Stimulated activated naive CD8-positive, alpha-beta T cell treated with anti-CD3 and anti-CD28 coated beads, Interleukin-15, Interleukin-2, amounts not matched to agents 100 U/mL and 50 U/mL, for 24 hours (primary cell): ENCODE data around the gene KCNJ14.
"Not testable (repeated sequence)": the region's sequence is repeated elsewhere in the genome, so short reads cannot be mapped to it uniquely, and the experiment has no call there.

Experiments
- ATAC-seq: fragments of 150-1000 bp; cut with Tn5 transposase; one replicate; pipeline ENCODE4 v1.10.0; 2021
- DNase-seq: peaks from one replicate; pipeline ENCODE4 v3.0.0; 2021

The KCNJ14 gene

DNA sequence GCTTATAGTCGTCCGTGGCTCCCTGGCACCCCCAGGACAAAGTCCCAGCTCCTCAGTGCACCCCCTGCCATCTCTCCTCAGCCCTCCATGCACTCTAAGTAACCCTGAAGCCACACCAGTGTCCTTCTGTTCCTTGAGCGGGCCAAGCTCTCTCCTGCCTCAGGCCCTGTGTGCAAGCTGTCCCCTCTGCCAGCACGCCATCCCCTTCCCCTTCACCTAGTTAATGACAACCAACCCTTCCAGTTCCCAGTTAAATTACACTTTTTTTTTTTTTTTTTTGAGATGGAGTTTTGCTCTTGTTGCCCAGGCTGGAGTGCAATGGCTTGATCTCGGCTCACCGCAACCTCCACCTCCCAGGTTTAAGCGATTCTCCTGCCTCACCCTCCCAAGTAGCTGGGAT lies 33.1 kb downstream of the KCNJ14 start:
- ATAC-seq, DNase-seq: not testable (repeated sequence)

DNA sequence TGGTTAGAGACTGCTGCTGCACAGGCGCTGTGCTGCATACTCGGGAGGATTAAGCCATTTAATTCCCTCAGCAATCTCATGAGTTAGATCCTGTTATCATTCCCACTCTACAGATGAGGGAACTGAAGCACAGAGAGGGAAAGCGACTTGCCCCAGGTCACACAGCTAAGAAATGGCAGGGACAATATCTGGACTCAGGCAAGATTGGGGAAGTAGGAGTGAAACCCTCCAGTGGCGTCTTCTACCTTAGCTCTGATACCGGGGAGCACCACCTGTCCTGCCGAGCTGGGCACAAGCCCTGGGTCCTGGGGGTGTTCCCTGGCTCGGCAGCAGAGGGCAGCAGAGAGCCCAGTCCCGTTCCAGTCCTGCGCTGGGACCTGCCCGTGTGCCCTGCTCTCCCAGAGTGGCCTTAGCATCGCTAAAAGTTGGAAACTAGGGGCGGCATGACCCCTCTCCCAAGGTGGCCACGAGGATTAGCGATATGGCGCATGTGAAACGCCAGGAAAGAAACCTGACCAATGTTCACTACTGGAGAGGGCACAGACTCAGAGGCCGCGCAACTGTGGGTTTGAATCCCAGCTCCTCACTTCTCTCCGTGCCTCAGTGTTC lies 34.3 kb downstream of the KCNJ14 start:
- DNase-seq (peak; percentile 91), ATAC-seq (peak; percentile 56)

DNA sequence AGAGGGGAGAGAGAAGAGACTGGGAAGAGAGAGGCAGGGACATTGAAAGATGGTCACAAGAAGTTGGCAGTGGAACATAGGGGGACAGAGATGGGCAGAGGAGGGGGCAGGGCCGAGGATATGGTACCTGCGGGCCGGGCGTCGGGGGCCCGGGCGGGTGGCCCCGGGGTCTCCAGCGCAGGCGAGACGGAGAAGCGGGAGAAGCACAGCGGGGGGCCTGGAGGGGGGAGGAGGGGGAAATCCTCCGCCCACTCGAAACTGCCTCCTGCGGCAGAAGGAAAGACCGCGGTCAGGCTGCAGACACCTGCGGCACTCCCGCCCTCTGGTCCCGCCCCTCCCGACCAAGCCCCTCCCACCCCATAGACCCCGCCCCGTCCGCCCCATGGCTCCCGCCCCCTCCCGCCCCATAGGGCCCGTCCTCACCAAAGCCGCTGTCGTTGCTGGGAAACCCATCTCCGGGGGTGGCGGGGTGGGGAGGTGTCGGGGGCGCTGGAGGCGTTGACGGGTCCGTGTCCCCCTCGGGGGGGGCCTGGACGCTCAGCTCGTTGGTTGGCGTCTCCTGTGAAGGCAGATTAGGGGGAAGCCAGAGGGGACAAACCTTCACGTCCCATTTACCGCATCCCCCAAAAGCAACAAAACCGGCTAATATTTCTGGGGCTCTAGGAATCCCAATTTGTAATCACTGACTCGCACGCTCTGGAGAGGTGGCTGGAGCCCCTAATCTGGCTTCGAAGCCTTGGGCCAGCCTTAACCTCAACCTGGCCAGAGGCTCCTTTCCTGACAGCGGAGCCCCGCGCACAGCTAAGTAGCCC lies 35.8 kb downstream of the KCNJ14 start:
- DNase-seq = peak; percentile 67
- ATAC-seq = no peak

DNA sequence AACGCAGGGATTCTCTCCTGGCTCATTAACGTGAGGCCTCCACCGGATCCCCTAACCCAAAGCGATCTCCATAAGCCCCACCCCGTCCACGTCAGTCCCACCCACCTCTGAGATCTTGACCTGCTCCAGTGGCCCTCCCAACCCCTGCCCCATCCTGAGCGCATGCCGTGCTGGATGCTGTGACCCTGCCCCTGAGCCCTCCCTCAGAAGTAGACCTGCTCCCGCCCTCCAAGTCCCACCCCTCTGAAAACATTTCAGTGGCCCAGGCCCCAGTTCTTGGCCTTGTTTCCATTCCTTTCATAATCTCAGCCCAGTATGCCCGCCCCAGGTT lies 36.4 kb downstream of the KCNJ14 start:
- no peak for ATAC-seq
- DNase-seq = no peak

DNA sequence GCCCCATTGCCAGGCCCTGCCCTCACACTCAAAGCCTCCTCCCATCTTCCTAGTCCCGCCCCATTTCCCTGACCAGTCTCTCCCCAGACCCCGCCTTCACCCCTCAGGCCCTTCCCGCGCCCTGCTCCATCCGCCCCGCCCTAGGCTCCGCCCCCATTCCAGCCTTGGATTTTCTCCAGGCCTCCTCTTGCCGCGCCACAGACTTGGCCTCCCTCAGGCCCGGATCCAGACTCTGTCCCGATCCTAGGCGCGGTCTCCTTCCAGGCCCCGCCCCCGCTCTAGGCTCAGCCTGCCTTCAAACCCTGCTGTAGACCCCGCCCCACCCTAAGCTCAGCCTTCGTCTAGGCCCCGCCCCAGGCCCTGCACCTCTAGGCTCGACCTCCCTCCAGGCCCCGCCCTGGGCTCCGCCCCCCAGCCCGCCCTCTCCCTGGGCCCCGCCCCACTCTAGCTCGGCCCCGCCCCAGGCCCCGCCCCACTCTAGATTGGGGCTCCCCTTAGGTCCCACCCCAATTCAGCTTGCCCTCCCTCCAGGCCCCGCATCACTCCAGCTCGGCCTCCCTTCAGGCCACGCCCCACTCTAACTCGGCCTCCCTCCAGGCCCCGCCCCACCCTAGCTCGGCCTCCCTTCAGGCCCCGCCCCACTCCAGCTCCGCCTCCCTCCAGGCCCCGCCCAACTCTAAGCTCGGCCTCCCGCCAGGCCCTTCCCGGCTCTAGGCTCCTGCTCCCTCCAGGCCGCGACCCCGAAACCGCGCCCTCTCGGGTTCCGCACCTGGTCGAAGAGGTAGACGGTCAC lies 37.7 kb downstream of the KCNJ14 start:
- ATAC-seq = peak; percentile 78
- DNase-seq = peak; percentile 88

DNA sequence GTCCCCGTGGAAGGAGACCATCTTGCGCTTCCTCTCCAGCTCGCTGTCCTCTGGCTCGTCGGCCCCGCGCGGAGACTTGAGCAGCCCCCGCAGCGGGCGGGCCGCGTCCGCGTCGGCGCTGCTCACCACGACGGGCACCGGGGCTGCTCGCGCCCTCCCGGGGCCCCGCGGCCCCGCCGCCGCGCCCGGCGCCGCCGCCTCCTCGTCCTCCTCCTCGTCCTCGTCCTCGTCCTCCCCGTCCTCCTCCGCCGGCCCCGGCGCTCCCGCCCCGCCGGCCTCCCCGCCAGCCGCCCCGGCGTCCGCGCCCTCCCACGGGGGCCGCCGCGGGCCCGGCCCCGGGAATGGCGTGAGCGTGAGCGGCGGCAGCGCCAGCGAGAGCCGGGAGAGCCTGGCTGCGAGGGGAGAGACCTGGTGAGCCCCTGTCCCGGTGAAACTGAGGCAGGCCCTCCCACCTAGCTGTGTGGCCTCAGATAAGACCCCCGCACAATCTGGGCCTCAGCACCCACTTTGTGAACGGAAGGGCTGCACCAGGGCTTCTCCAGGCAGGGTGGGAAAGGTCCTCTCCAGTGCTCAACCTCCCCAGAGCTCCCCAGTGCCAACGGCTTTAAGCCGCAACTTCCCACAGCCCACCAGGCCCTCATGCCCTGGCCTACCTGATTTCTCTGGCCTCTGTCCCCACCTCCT lies 38.5 kb downstream of the KCNJ14 start:
- ATAC-seq (no peak), DNase-seq (no peak)

DNA sequence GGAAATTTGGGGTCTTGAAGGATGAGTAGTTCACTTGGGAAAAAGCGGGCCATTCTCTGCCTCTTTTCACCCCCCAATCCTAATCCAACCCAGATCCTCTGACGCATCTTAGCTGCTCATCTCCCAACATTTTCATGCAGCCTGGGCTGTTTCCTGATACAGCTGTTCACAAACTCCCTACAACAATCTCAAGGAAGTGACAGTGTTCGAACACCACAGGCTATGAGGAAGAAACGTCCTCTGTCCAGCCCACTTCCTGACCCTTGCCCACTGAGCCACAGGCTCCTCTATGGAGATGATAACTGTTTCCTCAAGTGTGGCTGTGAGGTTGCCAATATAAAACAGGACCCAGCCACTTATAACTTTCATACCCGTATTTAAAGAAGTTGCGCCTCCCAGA lies 40.0 kb downstream of the KCNJ14 start:
- no peak for DNase-seq
- no peak for ATAC-seq

DNA sequence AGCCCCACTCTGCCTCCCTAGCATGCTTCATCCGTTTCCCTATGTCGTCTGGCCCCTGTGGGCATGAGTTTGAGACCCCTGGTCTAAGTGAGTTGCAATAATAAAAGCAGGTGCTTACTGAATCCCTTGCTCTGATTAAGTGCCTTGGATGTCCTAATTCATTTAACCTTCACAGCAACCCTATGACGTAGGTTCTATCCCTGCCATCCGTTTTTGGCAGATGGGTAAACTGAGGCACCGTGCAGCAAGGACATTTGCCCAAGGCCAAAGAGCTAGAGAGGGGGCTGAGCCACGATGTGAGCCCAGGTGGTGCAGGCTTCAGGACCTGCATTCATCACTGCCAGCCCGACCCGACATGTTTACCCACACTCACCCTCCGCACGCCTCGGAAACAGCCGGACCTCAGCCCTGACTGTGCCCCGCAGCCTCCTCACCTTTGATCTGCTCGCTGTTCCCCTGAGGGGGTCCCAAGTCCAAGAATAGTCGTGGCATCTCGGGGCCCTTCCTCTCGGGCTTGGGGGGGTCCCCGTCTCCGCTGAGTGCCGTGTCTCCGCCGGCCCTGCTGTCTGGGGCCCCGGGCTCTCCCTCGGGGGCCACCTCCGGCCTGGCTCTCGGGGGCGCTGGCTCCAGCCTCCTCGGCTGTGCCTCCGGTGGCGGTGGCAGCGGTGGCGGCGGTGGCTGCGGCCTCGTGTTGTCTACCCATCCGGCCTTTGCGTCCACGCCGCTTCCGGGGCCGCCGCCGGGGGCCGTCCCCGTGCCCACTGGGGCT lies 41.8 kb downstream of the KCNJ14 start:
- ATAC-seq = no peak
- no peak for DNase-seq

DNA sequence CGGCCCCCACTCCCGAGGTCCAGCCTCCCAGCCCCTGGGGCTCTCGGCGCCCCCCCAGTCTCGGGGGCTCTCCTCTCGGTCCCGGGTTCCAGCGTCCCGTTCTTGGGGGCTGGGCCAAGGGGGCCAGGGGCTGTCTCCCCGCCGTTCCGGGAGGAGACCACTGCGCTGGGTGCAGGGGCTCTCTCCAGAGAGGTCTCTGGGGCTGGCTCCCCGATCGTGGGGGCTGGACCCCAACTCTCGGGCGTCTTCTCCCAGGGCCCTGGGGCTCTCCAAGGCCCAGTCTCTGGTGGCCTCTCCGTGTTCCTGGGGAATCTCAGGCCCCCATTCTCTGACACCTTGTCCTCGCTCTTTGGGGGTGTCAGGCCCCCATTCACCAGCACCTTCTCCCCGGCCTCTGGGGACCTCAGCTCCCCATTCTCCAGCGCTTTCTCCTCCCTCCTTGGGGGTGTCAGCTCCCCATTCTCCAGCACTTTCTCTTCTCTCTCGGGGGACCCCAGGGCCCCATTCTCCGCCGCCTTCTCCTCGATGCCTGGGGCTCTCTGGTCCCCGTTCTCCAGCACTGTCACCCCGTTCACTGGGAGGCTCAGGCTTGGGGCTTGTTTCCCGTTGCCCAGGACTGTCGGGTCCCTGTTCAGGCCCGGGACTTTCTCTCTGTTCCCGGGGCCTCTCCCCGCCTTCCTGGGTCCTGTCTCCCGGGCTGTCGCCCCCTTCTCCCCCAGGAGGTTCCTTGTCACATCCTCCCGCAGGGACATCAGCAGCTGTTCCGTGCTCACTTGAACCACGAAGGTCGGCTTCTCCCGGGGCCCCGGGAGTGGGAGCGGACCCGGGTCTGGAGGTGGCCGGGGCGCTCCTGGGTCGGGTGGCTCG lies 42.6 kb downstream of the KCNJ14 start:
- ATAC-seq = no peak
- DNase-seq = no peak

DNA sequence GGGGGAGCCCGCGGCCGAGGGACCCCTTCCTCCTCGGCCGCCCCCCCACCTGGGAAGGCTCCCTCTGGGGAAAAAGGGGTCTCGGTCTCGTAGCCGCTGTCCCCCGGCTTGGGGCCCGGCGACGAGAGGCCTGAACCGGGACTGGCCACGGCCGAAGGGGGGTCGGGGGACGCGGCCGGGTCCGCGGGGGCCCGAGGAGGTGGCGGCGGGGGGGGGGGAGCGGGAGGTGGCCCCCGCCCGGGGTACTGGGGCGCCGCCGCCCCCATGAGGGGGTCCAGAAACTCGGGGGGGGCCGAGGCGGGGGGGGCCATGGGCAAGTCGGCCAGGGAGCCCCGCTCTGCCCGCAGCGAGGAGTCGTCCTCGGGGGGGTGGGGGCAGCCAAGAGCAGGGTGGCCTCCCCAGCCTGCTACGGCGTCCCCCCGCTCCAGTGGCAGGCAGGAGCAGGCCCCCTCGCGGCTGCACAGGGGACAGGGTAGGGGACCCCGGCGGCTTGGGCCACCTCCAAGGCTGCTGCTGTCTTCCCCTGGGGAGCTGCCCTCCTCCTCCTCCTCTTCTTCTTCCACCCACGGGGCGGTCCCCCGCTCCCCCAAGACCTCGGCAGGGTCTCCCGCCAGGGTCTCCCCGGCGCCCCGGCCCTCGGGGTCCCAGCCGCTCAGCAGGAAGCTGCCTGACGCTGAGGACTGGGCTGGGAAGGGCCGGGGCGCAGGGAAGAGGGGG lies 43.4 kb downstream of the KCNJ14 start:
- ATAC-seq (no peak), DNase-seq (no peak)

DNA sequence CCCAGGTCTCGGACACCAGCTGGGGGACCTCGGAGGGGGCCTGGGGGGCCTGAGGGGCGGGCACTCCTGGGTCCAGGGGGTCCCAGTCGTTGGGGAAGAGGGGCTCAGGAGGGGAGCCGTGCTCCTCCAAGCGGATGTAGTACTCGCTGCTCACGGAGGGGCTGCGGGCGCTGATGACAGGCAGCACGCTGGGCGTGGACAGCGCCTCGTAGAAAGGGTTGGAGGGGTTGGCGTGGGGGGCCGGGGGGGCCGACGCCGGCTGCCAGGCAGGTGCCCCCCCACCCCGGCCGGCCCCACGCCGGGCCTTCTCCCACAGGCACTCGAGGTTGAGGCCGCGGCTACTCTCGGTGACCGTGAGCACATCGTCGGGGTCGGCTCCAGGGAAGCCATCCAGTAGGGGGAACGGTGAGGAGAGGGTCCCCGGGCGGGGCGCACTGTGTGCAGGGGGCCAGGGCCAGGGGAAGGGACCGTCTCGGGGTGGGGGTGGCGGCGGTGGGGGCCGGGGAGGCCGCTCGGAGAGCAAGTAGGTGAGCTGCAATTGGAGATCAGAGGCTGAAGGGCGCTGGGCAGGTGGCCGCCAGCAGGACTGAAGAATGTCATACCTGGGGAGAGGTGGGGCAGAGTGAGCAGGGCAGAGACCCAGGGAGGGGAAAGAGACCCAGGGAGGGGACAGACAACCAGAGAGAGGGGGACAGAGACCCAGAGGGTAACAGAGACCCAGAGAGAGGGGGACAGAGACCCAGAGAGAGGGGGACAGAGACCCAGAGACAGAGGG lies 44.1 kb downstream of the KCNJ14 start:
- ATAC-seq = no peak
- no peak for DNase-seq

DNA sequence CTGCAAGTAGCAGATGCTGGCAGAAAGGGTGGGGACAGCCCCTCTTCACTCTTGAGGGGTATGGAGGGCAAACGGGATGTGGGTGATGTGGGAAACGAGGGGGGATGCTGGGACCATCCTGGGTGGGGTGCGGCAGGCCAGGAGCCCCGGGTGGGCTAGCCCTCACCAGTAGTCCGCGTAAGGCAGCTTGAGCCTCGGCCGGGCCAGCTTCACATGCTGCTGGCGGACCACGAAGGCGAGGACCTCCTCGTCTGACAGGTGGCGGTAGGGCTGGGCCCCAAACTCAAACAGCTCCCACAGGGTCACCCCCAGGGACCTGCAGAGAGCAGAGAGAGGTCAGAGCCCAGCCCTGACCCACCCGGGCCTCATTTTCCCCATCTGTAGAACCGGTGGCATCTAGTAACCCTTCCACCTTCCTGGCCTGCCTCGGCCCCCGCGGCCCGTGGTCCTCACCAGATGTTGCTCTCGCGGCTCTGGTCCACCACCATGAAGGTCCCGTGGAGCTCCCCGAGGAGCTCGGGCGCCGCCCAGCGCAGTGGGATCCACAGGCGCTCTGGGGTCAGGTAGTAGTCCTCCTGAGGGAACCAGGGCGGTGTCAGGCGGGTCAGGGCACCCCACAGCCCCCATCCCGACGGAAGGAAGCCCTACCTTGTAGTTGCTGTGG lies 45.6 kb downstream of the KCNJ14 start:
- ATAC-seq (no peak), DNase-seq (no peak)

DNA sequence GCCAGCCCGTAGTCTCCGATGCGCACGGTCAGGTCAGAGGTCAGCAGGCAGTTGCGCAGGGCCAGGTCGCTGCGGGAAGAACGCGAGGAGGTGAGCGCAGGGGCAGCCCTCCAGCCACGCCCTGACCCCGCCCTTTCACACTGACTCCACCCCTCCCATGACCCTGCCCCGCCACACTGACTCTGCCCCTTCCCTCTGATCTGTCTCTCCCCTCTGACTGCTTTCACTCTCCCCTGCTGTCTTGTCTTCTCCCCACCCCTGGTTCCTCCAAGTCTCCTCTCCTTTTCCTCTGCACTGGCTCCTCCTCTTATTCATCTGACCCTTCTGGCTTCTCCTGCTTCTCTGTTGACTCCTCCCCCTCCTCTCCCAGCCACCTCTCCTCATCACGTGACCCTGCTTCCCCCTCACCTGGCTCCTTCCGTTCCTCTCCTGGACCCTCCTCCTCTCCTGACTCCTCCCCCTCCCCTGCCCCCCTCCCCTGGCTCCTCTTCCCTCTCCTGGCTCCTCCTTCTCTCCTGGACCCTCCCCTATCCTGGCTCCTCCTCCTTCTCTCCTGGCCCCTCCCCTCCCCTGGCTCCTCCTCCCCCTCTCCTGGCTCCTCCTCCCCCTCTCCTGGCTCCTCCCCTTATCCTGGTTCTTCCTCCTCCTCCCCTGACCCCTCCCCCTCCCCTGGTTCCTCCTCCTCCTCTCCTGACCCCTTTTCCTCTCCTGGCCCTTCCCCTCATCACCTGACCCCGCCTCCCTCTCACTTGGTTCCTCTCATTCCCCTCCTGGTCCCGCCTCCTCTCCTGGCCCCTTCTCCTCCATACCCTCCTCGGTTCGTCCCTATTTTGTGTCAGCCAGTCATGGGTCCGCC lies 46.3 kb downstream of the KCNJ14 start:
- peak; percentile 53 for ATAC-seq
- peak; percentile 67 for DNase-seq

DNA sequence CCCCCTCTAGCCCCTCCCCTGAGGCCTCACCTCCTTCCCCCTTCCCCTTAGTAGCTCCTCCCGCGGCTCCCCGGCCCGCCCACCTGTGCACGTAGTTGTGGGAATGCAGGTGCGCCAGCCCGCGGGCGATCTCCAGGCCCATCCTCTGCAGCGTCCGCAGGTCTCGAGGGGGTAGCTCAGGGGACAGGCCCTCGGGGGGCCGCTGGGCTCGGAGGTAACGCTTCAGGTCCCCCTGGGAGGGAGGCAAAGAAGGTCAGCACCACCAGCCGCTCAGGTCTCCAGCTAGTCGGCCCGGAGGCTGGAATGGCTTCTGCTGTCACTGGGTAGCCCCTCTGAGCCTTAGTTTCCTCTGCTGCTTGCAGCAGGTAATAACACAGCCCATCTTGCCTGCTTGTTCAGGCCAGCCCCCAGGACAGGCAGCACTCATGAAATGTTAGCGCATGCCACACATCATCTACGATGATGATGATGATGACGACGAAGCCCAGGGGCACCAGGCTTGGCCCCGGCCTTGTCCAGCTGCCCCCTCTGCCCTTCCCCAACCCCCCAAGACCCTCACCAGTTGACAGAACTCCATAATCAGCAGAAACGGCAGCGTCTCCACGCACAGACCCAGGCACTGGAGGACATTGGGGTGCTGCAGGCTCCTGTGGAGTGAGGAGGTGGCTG lies 47.1 kb downstream of the KCNJ14 start:
- no peak for DNase-seq
- ATAC-seq = no peak

DNA sequence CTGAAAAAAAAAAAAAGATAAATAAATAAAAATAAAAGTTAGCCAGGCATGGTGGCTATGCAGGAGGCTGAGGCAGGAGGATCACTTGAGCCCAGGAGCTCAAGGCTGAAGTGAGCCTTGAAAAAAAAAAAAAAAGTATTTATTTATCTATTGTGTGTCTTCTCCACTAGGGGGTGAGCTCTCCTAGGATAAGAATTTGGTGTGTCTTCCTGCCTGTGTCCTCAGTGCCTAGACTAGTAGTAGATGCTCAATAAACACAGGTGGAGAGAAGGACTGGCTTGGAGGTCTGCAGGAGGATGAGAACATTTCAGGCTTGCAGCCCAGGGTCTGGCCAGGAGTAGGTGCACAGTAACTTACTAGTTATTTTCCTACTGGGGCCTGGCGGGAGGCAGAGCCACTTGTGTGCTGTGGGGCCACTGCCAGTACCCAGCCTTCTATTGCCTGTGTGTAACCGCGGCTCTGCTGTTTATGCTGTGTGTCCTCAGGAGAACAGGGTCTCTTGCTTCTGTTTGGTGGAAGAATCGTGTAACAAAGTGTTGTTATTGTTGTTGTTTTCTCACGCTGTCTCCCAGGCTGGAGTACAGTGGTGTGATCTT lies 50.9 kb downstream of the KCNJ14 start:
- ATAC-seq (no peak), DNase-seq (no peak)

DNA sequence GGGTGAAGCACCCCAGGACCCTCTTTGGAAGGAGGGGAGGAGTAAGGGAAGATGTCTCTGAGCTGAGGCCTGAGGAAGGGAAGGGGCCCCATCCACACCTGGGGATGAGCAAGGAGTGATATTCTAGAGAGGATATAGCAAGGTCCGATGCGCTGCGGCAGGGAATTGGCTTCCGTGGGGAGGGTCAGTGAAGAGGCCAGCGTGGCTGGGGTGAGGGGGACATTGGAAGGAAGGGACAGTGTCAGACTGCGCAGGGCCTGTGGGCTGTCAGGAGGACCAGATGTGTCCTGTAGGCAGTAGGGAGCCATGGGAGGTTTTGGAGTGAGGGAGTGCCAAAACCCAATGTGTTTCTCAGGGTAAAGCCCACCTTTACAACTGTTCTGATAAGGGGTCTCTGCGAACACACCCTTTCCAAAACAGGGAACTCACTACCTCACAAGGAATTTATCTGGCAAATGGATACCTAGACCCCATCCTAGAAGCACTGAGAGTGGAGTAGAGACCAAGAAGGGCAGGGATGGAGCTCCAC lies 52.6 kb downstream of the KCNJ14 start:
- DNase-seq = no peak
- no peak for ATAC-seq
